RWPE1 (cell line): ENCODE measurements around the gene CHCHD6.

ENCODE experiments used
- CTCF ChIA-PET: fragments of 350-600 bp; sonication (Branson Sonifier 250); formaldehyde crosslinking; extraction: SDS; loops from one replicate; lab custom pipeline; 2021; lab: Yijun Ruan, JAX
- POLR2A ChIA-PET: fragments of 400-600 bp; formaldehyde crosslinking; extraction: SDS; loops from one replicate; lab custom pipeline; 2020; ENCODE audit warnings: antibody characterized with exemption; ENCODE audit not compliant: low non-redundant PET; lab: Yijun Ruan, JAX
- DNase-seq: peaks from one replicate; pipeline ENCODE4 v3.0.0; 2012; ENCODE audit warnings: low spot score
- H3K27ac ChIP-seq: fragments of 450-650 bp; 2 replicates; pipeline ENCODE4 v1.5.1; 2017
- CTCF ChIP-seq: fragments of 450-650 bp; conservative IDR thresholded peaks from 2 replicates; pipeline ENCODE4 v1.5.1; 2017; ENCODE audit warnings: low read depth, mild to moderate bottlenecking

Gene CHCHD6

GRCh38 chr3:126664591-126665214 lies 39.3 kb upstream of the CHCHD6 start:
- no peak for DNase-seq
- POLR2A ChIA-PET, result no interaction called here
- no peak overlapping the region for H3K27ac ChIP-seq
- no peak for TF ChIP-seq CTCF
- CTCF ChIA-PET, result interaction anchor here (0.6 to 0.7 kb wide), 2 partner anchors 60 to 710 kb away, joined by 3 read pairs; no protein-coding TSS in a partner anchor

- DNase-seq, result no peak
- no peak overlapping the region for H3K27ac ChIP-seq
- ChIA-PET POLR2A (no interaction called here), CTCF (interaction anchor here (0.6 kb wide), 1 partner anchor 709 kb away, joined by 3 read pairs; no protein-coding TSS in a partner anchor)
- TF ChIP-seq CTCF, result no peak
Observed at GRCh38 chr3:126665221-126665936, 38.7 kb upstream of the CHCHD6 start.

- DNase-seq, result no peak
- no peak for TF ChIP-seq CTCF
- POLR2A ChIA-PET, result no interaction called here
- CTCF ChIA-PET, result interaction anchor here (1.0 to 1.7 kb wide), 2 partner anchors 8 to 13 kb away, joined by 3 to 4 read pairs; no protein-coding TSS in a partner anchor
- H3K27ac ChIP-seq, result no peak overlapping the region
Observed at GRCh38 chr3:126665959-126666657, 37.9 kb upstream of the CHCHD6 start.

GRCh38 chr3:126666658-126667528 lies 37.1 kb upstream of the CHCHD6 start:
- TF ChIP-seq CTCF, result no peak
- CTCF ChIA-PET, result interaction anchor here (1.0 to 1.7 kb wide), 2 partner anchors 9 to 13 kb away, joined by 3 to 4 read pairs; no protein-coding TSS in a partner anchor
- POLR2A ChIA-PET, result no interaction called here
- DNase-seq, result no peak
- no peak overlapping the region for H3K27ac ChIP-seq

GRCh38 chr3:126667631-126668449 lies 36.2 kb upstream of the CHCHD6 start:
- TF ChIP-seq CTCF, result no peak
- ChIA-PET CTCF (interaction anchor here (0.7 to 1.7 kb wide), 2 partner anchors 12 to 869 kb away, joined by 3 to 4 read pairs; no protein-coding TSS in a partner anchor), POLR2A (no interaction called here)
- no peak overlapping the region for H3K27ac ChIP-seq
- DNase-seq, result no peak
